Pulmonary artery endothelial cell (primary cell): Measurements from ENCODE around the gene EXOC3L2. TPM values are rescaled to one million over a fixed set of nuclear protein-coding genes. Genes with fewer than 3 reads are reported as not detected.
"Not testable (repeated sequence)": the region's sequence is repeated elsewhere in the genome, so short reads cannot be mapped to it uniquely, and the experiment has no call there.

Source experiments
- DNase-seq: peaks from one replicate; pipeline ENCODE4 v3.0.0-alpha.2; 2011; ENCODE audit warnings: low read depth, low spot score
- total RNA-seq: library from RNA; depleted of rRNA; stranded (reverse); fragments of >200 nt; gene quantifications from 2 replicates; pipeline ENCODE4 v1.2.3, GENCODE V29; 2014

EXOC3L2 gene
- total RNA-seq, 1 donor from 2014 or later = 1.6 TPM

DNA sequence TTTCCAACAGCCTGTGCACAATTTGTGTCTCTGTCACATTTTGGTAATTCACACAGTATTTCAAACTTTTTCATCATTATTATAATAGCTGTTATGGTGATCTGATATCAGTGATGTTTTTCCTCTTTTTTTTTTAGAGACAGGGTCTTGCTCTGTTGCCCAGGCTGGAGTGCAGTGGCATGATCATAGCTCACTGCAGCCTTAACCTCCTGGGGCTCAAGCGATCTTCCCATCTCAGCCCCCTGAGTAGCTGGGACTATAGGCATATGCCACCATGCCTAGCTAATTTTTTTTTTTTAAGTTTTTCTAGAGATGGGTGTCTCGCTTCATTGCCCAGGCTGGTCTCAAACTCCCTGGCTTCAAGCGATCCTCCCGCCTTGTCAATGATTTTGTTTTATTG, 11.6 kb upstream of the EXOC3L2 start:
- DNase-seq = no peak

DNA sequence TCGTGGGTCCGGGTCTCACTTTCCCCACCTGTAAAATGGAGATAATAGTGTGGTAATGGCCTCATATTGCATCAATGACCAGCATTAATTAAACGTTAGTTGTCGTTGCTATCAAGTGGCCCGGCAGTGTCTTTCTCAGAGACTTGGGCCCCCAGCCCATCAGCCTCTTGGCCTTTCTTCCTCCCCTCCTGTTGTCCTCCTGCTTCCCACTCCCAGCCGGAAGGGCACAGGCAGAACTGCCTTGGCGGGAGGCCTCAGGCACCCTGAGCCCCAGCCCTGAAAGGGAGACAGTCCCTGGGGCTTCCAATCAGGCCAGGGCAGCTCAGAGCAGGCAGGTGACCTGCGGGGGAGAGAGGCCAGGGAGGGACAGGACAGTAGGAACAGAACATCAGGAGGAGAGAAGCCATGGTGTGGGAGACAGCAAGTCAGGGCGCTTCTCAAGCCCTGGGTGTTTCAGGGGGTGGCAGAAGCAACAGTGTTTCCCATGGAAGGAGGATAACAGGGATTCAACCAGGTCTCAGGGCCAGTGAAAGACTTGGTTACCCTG, 10.5 kb upstream of the EXOC3L2 start:
- DNase-seq = no peak

DNA sequence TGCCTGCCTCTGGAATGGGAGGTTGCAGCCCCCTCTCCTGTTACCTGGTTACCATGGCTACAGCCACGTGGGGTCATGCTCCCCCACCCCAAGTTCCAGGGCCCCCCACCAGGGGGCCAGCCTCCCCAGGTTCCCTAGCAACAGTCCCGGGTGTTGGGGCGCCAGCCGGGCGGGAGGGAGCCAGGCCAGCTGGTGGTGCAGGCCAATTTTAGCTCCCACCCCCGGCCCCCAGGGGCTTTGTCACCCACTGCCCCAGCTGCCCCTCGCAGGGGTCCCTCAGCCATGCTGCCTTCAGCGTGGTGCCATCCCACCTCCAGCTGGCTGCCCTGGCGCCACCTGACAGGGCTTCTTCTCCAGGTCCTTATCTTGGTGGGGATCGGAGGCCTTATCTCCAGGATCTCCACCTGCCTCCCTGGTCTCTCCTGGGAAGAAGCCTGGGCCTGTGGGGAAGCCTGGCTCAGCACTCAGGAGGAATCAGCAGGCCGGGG, 8.9 kb upstream of the EXOC3L2 start:
- no peak for DNase-seq

DNA sequence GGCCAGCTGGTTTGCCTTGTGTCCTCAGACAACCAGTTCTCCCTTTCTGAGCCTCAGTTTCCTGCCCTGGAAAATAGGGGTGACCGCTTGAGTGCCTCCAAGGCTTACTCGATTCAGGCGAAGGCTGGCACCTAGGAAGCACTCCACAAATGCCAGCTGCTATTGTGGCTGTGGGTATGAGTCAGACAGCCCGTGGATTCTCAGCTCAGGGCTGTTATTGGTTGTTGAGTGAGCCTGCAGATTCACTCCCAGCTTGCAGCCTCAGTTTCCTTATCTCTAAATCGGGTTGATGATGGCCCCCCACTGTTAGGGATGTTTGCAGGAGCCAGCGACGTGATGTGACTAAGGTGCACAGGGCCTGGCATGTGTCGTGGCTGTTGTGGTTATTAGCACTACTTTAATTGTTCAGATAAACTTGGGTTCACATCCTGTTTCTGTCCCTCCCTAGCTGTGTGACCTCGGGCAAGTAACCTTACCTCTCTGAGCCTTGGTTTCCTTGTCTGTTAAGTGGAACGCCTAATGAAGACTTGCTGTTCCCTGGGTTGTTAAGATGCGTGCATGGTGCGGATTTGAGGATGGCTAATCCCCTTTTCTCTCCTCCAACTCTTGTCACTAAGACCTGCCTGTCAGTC, 8.3 kb upstream of the EXOC3L2 start:
- DNase-seq = no peak

DNA sequence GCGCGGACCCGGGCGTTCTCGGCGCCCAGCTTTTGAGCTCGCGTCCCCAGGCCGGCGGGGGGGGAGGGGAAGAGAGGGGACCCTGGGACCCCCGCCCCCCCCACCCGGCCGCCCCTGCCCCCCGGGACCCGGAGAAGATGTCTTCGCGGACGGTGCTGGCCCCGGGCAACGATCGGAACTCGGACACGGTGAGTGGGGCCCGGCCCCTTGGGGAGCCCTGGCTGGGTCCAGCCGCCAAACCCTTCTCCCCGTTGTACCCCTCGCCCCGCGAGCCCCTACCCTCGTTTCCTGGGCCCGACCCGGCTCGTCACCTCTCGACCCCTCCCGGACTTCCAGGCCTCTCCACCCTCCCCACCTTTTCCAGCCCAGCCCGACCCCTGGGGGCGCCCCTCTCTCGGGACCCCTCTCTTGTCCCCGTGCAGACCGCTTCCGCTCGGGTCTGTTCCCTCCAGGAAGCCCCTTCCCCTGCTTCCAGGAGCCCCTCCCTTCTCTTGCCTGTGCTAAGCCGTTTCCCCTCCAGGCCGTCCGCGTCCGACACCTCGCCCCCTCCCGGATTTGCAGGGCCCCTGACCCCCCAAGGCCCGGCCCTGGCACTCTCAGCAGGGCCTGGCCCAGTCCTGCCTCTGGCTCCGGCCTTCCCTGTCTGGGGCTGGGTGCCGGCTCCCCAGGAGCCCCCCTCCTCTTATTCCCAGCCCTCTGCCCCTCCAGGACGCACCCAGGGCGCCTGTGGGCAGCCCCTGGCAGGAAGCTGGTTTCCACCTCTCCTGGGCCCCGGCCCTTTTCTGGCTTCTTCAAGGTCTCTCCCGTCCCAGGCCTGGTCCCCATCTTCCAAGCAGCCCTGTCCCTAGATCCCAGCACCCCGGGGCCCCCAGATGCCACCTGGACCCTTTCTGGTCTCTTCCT, 6.5 kb upstream of the EXOC3L2 start:
- DNase-seq = no peak

DNA sequence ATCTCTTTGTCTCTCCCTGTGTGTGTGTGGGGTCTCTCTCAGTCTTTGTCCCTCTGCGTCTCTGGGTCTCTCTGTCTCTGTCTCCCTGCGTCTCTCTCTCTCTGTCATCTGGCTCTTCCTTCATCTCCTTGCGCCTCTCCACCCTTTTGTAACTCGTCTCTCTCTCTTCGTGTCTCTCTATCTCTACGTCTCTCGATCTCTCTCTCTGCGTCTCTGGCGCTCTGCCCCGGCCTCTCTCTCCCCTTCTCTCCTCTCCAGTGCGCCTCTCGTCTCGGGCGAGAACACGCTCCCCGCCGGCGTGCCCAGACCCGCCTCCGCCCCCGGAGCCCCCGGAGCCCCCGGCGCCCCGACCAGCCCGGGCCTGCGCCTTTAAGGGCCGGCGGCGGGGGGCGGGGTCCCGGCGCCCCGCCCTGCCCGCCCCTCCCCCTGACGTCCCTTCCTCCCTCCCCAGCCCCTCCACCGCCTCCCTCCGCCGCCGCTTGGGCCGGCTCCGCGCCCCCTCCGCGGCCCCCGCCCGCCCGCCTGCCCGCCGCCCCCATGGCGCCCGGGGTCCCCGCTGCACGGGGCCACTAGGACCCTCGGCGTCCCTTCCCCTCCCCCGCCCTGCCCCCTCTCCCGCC, 5.7 kb upstream of the EXOC3L2 start, which contains the start of gene MARK4:
MARK4 (plus strand) TSS at position 440 of the 620 bp plus-strand sequence. CDS start 318 bp downstream, outside the sequence.
- no peak for DNase-seq

DNA sequence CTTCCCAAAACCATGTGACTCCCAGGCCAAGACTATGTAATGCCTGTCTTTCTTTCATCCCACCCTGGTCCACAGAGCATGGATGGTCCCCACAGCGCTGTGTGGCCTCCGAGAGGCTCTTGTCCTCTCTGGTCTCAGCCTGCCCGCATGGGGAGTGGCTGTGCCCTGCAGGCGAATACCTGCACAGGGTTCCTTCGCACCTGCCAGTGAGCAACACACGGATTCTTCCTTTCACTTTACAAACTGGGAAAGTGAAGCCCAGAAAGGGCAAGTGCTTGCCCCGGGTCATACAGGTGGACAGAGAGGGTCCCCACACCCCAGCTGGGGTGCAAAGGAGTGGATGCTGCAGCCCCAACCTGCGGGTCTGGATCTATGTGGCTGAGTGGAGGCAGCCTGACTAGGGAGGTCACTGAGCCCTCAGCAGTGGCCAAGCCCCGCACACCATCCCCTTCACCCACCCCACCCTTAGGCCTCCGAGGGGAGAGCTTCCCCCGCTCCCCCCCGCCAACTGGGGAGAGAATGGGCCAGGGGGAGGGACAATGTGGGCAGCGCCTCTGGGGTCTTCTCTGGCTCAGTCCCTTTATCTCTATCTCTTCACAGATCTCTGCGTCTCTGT, 5.1 kb upstream of the EXOC3L2 start:
- no peak for DNase-seq

DNA sequence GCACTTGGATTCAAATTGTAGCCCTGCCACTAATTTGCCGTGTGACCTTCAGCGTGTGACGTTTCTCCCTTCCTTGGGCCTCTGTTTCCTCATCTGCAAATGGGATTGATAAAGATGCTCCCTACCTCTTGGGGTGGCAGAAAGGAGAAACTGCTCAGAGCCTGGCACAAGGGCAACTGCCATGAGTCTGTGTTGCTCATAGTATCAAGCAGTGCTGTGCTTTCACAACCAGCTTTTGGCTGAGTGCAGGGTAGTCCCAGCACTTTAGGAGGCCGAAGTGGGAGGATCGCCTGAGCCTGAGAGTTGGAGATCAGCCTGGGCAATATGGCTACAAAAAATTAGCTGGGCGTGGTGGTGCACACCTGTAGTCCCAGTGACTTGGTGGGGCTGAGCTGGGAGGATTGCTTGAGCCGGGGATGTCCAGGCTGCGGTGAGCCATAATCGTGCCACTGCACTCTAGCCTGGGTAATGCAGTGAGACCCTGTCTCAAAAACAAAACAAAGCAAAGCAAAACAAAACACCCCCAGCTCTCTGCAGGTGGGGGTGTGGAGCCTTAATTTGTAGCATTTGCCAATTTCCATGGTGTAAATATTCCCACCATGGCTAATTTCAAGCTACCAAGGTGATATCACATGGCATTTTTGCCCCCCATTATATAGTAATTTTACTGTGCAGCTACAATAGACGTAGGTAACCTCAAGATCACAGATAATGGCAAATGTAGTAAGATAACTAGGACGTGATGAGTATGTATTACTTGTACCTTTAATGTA, 4.2 kb upstream of the EXOC3L2 start:
- no peak for DNase-seq

DNA sequence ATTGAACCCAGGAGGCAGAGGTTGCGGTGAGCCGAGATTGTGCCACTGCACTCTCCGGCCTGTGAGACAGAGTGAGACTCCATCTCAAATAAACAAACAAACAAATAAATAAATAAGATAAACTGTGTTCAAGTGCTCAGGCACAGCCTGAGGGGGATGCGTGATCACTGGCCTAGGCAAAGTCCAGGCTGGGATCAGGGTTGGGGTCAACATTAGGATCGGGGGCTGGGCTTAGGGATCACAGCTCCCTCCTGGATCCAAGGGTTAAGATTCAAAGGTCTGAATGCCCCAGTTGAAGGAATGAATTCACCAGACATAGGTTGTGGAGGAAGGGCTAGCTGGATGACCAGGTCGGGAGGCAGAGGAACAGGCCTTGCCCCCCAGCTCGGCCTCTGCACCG, 1.9 kb upstream of the EXOC3L2 start:
- DNase-seq = no peak

DNA sequence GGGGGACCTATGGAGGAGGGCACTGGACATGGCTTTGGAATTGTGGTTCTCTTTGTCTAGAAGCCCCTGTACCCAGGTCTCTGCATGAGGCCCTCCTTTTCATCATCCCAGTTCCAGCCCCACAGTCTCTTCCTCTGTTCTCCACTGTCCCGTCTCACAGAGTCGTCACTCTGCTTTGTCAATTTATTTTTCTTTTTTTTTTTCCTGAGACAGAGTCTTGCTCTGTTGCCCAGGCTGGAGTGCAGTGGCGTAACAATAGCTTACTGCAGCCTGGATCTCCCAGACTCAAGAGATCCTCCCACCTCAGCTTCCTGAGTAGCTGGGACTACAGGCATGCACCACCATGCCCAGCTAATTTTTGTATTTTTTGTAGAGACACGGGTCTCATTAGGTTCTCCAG, 619 bp upstream of the EXOC3L2 start:
- no peak for DNase-seq

DNA sequence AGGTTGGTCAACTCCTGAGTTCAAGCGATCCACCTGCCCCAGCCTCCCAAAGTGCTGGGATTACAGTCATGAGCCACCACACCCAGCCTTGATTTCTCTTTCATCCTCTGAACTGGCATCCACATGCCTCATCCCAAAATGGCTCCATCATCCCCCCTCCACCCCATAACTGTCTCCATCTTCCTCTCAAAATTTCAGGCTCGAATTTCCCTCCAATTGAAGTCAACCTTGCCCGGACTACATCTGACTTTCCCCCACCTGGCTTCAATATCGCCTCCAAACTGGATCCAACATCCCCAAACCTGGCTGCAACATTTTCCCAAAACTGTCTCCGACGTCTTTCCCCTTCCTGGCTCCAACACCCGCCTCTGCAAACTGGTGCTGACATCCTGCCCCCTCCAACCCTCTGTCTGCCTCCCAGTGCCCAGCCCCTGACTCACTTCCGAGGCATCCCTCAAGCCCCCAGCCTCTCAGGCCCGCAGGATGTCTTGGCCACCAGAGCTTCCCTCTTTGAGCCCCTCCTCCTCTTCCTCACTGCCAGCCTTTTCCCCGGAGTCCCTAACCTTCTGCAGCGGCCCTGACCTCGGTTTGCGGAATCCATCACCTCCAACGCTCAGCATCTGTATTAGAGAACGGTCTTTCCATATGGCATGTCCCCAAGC, 943 bp downstream of the EXOC3L2 start:
- DNase-seq = no peak

DNA sequence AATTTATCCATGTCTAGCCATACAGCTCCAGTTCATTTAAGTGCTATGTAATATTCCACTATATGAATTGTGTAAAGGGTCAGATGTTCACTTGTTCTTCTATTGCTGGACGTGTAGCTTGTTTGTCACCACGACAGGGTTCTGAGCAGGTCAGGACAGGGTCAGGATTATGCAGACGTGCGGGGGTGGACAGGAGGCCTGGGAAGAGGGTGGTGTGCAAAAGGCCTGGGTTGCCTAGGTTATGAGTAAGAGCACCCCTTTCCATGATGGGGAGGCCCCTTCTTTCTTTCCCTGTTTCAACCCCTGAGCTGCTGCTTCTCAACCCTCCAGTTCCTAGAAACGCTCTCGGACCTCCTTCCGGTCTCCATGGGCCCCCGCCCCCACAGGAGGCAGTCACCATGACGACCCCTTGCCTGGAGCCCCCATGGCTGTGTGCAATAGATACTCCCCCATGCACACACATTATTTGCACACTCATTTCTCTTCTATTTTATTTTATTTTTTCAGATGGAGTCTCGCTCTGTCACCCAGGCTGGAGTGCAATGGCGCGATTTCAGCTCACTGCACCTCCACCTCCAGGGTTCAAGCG, 2.0 kb downstream of the EXOC3L2 start:
- no peak for DNase-seq

DNA sequence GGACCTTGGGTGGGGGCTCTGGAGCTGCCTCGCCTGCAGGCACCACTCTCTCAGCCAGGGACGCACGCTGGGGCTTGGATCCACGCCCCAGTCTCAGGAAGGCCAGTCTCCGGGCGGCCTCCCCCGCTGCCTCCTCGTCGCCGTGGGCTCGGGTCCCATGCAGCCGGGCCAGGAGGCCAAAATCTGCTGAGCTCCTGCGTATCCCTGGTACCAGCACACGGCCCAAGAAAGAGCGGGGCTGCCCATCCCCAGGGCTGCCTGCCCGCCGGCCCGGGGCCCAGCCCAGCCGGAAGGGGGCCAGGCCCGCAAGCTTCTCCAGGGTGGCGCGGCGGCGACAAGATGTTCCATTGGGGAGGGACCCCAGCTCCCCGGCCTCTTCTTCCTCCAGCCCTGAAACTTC, 6.7 kb downstream of the EXOC3L2 start:
- no peak for DNase-seq

DNA sequence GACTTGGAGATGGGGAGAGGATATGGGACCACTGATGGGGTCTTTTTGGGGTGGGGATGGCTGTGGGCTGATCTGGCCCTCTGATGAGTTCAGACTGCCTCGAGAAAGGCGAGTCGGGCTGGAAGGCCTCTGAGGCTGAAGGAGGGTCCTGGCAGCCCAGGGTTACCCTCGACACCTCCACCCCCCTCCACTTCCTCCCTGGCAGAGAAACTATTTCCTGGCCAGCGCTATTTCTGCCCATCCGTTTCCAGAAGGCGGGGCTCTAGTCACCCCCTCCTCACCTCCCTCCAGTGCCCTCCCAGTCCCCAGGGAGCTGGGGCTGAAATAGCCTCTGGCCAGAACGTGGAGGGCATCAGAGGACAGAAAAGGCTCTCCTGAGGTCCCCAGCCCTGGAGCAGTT, 9.7 kb downstream of the EXOC3L2 start:
- DNase-seq = no peak

DNA sequence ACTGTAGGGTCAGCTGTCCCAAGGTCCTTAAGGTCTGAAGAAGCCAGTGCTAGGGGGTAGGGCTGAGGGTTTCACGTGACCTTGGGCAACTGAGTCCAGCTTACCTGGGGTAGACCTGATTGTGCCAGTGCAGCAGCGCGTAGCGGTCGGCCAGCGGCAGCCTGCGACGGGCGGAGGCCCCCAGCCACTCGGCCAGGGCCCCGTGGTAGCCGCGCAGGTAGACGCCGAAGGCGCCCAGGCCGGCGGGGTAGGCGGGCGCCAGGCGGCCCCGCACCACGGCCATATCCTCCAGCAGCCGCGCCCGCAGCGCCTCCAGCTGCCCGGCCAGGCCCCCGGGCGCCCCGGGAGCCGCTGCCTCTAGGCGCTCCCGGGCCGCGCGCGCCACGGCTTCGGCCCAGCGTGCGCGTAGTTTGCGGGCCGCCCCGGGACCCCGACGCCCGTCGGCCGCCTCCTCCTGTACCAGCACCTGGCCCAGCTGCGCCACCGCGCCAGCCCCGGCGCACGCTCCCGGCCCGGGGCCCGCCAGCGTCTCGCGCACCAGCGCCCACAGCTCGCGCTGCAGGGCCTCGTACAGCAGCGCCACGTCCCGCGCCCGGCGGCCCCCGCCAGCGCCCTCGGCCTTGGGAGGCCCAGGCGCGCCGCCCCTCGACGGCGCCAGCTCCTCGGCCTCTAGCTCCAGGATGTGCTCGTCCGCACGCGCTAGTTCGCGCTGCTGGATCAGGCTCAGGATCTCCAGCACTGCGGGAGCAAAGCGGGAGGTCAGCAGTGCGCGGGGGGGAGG, 10.9 kb downstream of the EXOC3L2 start:
- DNase-seq = no peak

DNA sequence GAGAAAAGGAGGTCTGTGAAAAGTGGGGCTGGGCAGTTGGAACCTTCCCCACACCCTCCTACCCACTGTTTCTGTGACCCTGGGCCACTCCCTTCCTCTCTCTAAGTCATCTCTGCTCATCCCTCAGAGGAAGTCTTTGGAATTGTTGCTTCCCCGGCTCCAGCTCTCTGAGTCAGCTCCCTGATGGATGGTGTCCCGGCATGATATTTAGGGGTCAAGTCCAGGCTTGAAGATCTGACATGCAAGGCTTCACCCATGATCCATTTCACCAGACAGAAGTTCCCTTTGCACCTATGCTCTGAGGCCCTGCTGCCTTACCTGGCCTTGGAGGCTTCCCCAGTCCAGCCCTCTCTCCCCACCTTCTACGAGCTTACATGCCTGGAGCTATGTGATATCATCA, 13.3 kb downstream of the EXOC3L2 start:
- DNase-seq = no peak

DNA sequence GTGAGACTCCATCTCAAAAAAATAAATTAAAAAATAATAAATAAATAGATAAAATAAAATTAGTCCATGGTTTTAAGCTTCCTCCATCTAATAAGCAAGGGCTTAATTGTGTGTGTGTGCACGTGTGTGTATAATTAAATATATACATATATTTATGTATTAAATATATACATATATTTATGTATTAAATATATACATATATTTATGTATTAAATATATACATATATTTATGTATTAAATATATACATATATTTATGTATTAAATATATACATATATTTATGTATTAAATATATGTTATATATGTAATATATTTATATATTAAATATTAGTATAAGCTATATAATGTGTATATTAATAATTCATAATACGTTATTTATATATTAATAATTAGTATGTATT, 16.2 kb downstream of the EXOC3L2 start:
- DNase-seq = not testable (repeated sequence)

DNA sequence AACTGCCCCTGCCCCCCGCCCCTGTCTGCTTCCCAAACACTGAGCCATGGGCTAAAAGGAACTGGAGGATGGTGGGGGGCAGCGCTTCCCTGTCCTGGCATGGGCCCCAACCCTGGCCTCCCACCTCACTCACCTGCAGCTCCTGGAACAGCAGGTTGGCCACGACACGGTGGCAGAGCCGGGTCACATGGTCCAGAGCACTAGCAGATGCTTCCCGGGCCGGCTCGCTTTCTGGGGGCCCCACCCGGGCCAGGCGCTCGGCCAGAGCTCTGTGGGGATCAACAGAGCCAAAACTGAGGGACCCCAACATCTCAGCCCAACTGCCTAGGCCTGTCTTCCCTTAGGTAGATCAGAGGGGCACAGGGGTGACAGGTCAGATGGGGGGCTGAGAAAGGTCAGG, 20.6 kb downstream of the EXOC3L2 start:
- DNase-seq = no peak

DNA sequence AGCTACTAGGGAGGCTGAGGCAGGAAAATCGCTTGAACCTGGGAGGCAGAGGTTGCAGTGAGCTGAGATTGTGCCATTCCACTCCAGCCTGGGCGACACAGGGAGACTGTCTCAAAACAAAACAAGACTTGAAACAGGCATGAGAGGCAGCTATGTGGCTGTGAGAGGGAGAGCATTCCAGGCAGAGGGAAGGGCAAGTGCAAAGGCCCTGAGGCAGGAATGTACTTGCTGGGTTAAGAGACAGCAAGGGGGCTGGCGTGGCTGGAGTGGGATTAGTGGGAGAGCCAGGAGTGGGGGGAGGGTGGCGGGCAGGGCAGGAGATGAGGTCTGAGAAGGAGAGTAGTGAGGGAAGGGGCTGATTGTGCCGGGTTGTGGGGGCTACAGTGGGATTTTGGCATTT, 21.3 kb downstream of the EXOC3L2 start:
- no peak for DNase-seq
